Mucosa of descending colon (tissue), 3 donors: ENCODE data around the gene KRT1. TPM values are rescaled to one million over a fixed set of nuclear protein-coding genes. Genes with fewer than 3 reads are reported as not detected.

Experiments
- ATAC-seq: fragments of 200-7000 bp; cut with Tn5 transposase; one replicate; pipeline ENCODE4 v1.9.1; 2020; ENCODE audit warnings: mild to moderate bottlenecking, moderate library complexity
- DNase-seq, 3 donors: peaks; one replicate each; pipeline ENCODE4 v3.0.0-alpha.2; 2020
- H3K36me3 ChIP-seq: fragments of 200-600 bp; one replicate; pipeline ENCODE4 v1.8.0; 2021; ENCODE audit warnings: low read depth, mild to moderate bottlenecking
- H3K4me1 ChIP-seq: fragments of 200-600 bp; one replicate; pipeline ENCODE4 v1.8.0; 2021; ENCODE audit warnings: low read depth, mild to moderate bottlenecking
- H3K4me3 ChIP-seq: fragments of 200-600 bp; one replicate; pipeline ENCODE4 v1.8.0; 2021; ENCODE audit warnings: mild to moderate bottlenecking
- H3K9me3 ChIP-seq: fragments of 200-600 bp; one replicate; pipeline ENCODE4 v1.8.0; 2021; ENCODE audit warnings: mild to moderate bottlenecking
- intact Hi-C, 2 donors: fragments of 100-400 bp; cut with DNase I in 1 of 2; cut with micrococcal nuclease in 1 of 2; formaldehyde crosslinking; loops; one replicate each; pipeline versions ENCODE4 v1.11.0 to v1.11.1; 2022; cut with DNase I, micrococcal nuclease
- total RNA-seq, 3 donors: library from RNA; stranded (reverse); fragmentation: NEBNext Ultra II Directional in 2 of 3; extraction: Animal tissue kit (Norgen Biotek cat#: 25700) in 2 of 3; gene quantifications; one replicate each; pipeline versions ENCODE4 v1.2.1 to v1.2.4, GENCODE V29; 2021 to 2023
- TF ChIP-seq, protein P1 (sequence below): fragments of 200-600 bp; IDR thresholded peaks from one replicate; pipeline ENCODE4 v1.8.0; 2022; ENCODE audit warnings: antibody characterized with exemption, mild to moderate bottlenecking
- donor health status: DM: no; HTN: no; CAD: no; lungs with moderate emphysema.
- donor health status: DM: no; HTN: no; CAD: no.
- donor health status: DM: no; HTN: yes; CAD: no.

Gene KRT1
- total RNA-seq, 3 donors from 2014 or later, result 0.35 to 0.89 (median 0.38) TPM

- Histone ChIP-seq H3K36me3 (no peaks in the 10 kb centered on the region), H3K4me3 (no peak overlapping the region), H3K4me1 (no peaks in the 10 kb centered on the region), H3K9me3 (no peaks in the 10 kb centered on the region)
- intact Hi-C loops, result no loop called here
- ATAC-seq, result no peak
- TF ChIP-seq, protein P1, sequence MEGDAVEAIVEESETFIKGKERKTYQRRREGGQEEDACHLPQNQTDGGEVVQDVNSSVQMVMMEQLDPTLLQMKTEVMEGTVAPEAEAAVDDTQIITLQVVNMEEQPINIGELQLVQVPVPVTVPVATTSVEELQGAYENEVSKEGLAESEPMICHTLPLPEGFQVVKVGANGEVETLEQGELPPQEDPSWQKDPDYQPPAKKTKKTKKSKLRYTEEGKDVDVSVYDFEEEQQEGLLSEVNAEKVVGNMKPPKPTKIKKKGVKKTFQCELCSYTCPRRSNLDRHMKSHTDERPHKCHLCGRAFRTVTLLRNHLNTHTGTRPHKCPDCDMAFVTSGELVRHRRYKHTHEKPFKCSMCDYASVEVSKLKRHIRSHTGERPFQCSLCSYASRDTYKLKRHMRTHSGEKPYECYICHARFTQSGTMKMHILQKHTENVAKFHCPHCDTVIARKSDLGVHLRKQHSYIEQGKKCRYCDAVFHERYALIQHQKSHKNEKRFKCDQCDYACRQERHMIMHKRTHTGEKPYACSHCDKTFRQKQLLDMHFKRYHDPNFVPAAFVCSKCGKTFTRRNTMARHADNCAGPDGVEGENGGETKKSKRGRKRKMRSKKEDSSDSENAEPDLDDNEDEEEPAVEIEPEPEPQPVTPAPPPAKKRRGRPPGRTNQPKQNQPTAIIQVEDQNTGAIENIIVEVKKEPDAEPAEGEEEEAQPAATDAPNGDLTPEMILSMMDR, result no peak
- peak in 1 of 3 donors; percentile 11 for DNase-seq
Measured at GRCh38 chr12:52667509-52667908, 12.7 kb downstream of the KRT1 start.

GRCh38 chr12:52666471-52666870 lies 13.7 kb downstream of the KRT1 start:
- H3K36me3 ChIP-seq, result no peaks in the 10 kb centered on the region
- ATAC-seq, result no peak
- no peak overlapping the region for H3K4me3 ChIP-seq
- no peaks in the 10 kb centered on the region for H3K4me1 ChIP-seq
- TF ChIP-seq, protein P1, result no peak
- H3K9me3 ChIP-seq, result no peaks in the 10 kb centered on the region
- DNase-seq, result no peak
- intact Hi-C loops, result no loop called here

DNA sequence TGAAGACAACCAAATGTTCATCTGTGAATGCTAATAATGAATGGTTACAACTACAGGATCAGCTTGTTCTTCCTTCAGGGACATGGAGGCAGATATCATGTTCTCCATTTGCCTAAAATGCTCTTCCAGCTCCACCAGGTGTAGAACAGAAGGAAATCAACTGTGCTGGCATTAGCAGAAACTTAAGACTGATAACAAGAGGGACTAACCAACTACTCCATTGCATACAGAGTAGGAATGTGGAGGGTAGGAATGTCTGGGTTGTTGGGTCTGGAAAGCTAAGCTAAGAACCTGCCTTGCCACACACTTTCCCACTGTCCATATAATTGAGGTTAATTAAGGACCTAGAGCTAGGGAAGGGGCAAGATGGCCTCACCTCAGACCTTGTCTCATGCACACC lies 16.8 kb downstream of the KRT1 start:
- TF ChIP-seq, protein P1, result no peak
- no peak for ATAC-seq
- H3K4me3 ChIP-seq, result no peak overlapping the region
- no peaks in the 10 kb centered on the region for H3K36me3 ChIP-seq
- DNase-seq, result no peak
- H3K9me3 ChIP-seq, result no peaks in the 10 kb centered on the region
- no peaks in the 10 kb centered on the region for H3K4me1 ChIP-seq
- intact Hi-C loops, result no loop called here

- intact Hi-C loops, result no loop called here
- Histone ChIP-seq H3K4me1 (no peaks in the 10 kb centered on the region), H3K9me3 (no peaks in the 10 kb centered on the region), H3K36me3 (no peaks in the 10 kb centered on the region), H3K4me3 (no peak overlapping the region)
- DNase-seq (no peak), ATAC-seq (no peak)
- TF ChIP-seq, protein P1, result no peak
Measured at GRCh38 chr12:52662918-52663229, 17.3 kb downstream of the KRT1 start.

- intact Hi-C loops, result no loop called here
- TF ChIP-seq, protein P1, result no peak
- Histone ChIP-seq H3K36me3 (no peaks in the 10 kb centered on the region), H3K9me3 (no peaks in the 10 kb centered on the region), H3K4me1 (no peaks in the 10 kb centered on the region), H3K4me3 (no peak overlapping the region)
- ATAC-seq (no peak), DNase-seq (no peak)
Measured at GRCh38 chr12:52662093-52662917, 17.9 kb downstream of the KRT1 start.
